Left lung (tissue), 10 donors: ENCODE results near the gene TCF7L2. TPM values are rescaled to one million over a fixed set of nuclear protein-coding genes. Genes with fewer than 3 reads are reported as not detected.

Experiments
- ATAC-seq: fragments of 200-7000 bp; cut with Tn5 transposase; one replicate; pipeline ENCODE4 v1.9.1; 2020; ENCODE audit warnings: moderate library complexity
- DNase-seq, 4 donors: peaks; one replicate each; pipeline ENCODE4 v3.0.0-alpha.2; 2013 to 2020
- H3K27ac ChIP-seq, 2 donors: fragments of 200-600 bp; sonication (generic) in 1 of 2; one replicate each; pipeline versions ENCODE4 v1.5.0 to v1.8.0; 2020 to 2021
- H3K27me3 ChIP-seq, 2 donors: fragments of 200-600 bp; sonication (generic) in 1 of 2; one replicate each; pipeline versions ENCODE4 v1.5.0 to v1.8.0; 2020 to 2021
- H3K36me3 ChIP-seq, 2 donors: fragments of 200-600 bp; sonication (generic) in 1 of 2; one replicate each; pipeline versions ENCODE4 v1.5.0 to v1.8.0; 2020 to 2021
- H3K4me1 ChIP-seq, 2 donors: fragments of 200-600 bp; one replicate each; pipeline ENCODE4 v1.8.0; 2021
- H3K4me3 ChIP-seq, 2 donors: fragments of 200-600 bp; sonication (generic) in 1 of 2; one replicate each; pipeline versions ENCODE4 v1.5.0 to v1.8.0; 2020 to 2021; ENCODE audit warnings: mild to moderate bottlenecking in 1 of 2
- H3K9me3 ChIP-seq, 2 donors: fragments of 200-600 bp; sonication (generic) in 1 of 2; one replicate each; pipeline versions ENCODE4 v1.5.0 to v1.8.0; 2020 to 2021
- CTCF ChIP-seq, 2 donors: fragments of 200-600 bp; sonication (generic) in 1 of 2; IDR thresholded peaks; one replicate each; pipeline versions ENCODE4 v1.5.0 to v1.8.0; 2021; ENCODE audit warnings: antibody characterized with exemption in 2 of 2
- intact Hi-C, 2 donors: fragments of 100-400 bp; cut with DNase I; formaldehyde crosslinking; loops; one replicate each; pipeline versions ENCODE4 v1.11.2 to v1.14.2; 2022
- polyA plus RNA-seq, 6 donors: library from polyadenylated mRNA; unstranded; fragments of 120-200 nt; gene quantifications; one replicate each; pipeline ENCODE4 v1.2.1, GENCODE V29; 2013; ENCODE audit not compliant: insufficient read length in 6 of 6
- total RNA-seq, 2 donors: library from RNA; stranded (reverse); fragmentation: NEBNext Ultra II Directional; extraction: Animal tissue kit (Norgen Biotek cat#: 25700); gene quantifications; one replicate each; pipeline ENCODE4 v1.2.1, GENCODE V29; 2021
- donor health status: DM: no; HTN: yes; CAD: no.
- donor health status: DM: no; HTN: no; CAD: no.

TCF7L2 gene
- total and polyA plus RNA-seq, 8 donors = 25.1 to 54.9 (median 53.0) TPM

GRCh38 chr10:113006656-113007342 is 56.8 kb downstream of the TCF7L2 start:
- DNase-seq = no peak
- Histone ChIP-seq H3K4me3 (no peak overlapping the region), H3K27ac (no peak overlapping the region), H3K4me1 (peaks cover 2 to 35% of the 10 kb centered on the region in 2 donors), H3K9me3 (no peaks in the 10 kb centered on the region), H3K27me3 (no peaks in the 10 kb centered on the region), H3K36me3 (no peaks in the 10 kb centered on the region)
- no peak for TF ChIP-seq CTCF (IDR thresholded peaks at IDR 0.05)
- no peak for ATAC-seq
- intact Hi-C loops = no loop called here

- TF ChIP-seq CTCF (IDR thresholded peaks at IDR 0.05) = no peak
- Histone ChIP-seq H3K4me1 (peaks cover 2 to 35% of the 10 kb centered on the region in 2 donors), H3K27me3 (no peaks in the 10 kb centered on the region), H3K4me3 (no peak overlapping the region), H3K27ac (no peak overlapping the region), H3K9me3 (no peaks in the 10 kb centered on the region), H3K36me3 (no peaks in the 10 kb centered on the region)
- ATAC-seq (peak; percentile 13), DNase-seq (no peak)
- intact Hi-C loops = no loop called here
Measured at GRCh38 chr10:113007343-113007771, 57.3 kb downstream of the TCF7L2 start.

GRCh38 chr10:113007821-113008220 is 57.8 kb downstream of the TCF7L2 start:
- DNase-seq (no peak), ATAC-seq (peak; percentile 36)
- intact Hi-C loops = no loop called here
- no peaks in the 10 kb centered on the region for H3K27me3 ChIP-seq
- no peak for TF ChIP-seq CTCF (IDR thresholded peaks at IDR 0.05)
- H3K9me3 ChIP-seq = no peaks in the 10 kb centered on the region
- H3K36me3 ChIP-seq = no peaks in the 10 kb centered on the region
- H3K4me3 ChIP-seq = no peak overlapping the region
- peaks cover 2 to 35% of the 10 kb centered on the region in 2 donors for H3K4me1 ChIP-seq
- no peak overlapping the region for H3K27ac ChIP-seq

- Histone ChIP-seq H3K36me3 (no peaks in the 10 kb centered on the region), H3K27me3 (no peaks in the 10 kb centered on the region), H3K4me3 (no peak overlapping the region), H3K4me1 (peaks cover 2 to 17% of the 10 kb centered on the region in 2 donors), H3K9me3 (no peaks in the 10 kb centered on the region), H3K27ac (no peak overlapping the region)
- ATAC-seq = no peak
- no peak for TF ChIP-seq CTCF (IDR thresholded peaks at IDR 0.05)
- intact Hi-C loops = no loop called here
- no peak for DNase-seq
Measured at GRCh38 chr10:113011592-113012374, 61.7 kb downstream of the TCF7L2 start.

- no peaks in the 10 kb centered on the region for H3K27me3 ChIP-seq
- TF ChIP-seq CTCF (IDR thresholded peaks at IDR 0.05) = no peak
- DNase-seq (no peak), ATAC-seq (no peak)
- H3K36me3 ChIP-seq = no peaks in the 10 kb centered on the region
- peaks cover 5 to 26% of the 10 kb centered on the region in 2 donors for H3K4me1 ChIP-seq
- H3K9me3 ChIP-seq = no peaks in the 10 kb centered on the region
- intact Hi-C loops = no loop called here
- H3K4me3 ChIP-seq = no peak overlapping the region
- H3K27ac ChIP-seq = no peak overlapping the region
Measured at GRCh38 chr10:113015201-113015600, 65.2 kb downstream of the TCF7L2 start.
